Measurements from ENCODE around the gene EXOSC5.

DNA sequence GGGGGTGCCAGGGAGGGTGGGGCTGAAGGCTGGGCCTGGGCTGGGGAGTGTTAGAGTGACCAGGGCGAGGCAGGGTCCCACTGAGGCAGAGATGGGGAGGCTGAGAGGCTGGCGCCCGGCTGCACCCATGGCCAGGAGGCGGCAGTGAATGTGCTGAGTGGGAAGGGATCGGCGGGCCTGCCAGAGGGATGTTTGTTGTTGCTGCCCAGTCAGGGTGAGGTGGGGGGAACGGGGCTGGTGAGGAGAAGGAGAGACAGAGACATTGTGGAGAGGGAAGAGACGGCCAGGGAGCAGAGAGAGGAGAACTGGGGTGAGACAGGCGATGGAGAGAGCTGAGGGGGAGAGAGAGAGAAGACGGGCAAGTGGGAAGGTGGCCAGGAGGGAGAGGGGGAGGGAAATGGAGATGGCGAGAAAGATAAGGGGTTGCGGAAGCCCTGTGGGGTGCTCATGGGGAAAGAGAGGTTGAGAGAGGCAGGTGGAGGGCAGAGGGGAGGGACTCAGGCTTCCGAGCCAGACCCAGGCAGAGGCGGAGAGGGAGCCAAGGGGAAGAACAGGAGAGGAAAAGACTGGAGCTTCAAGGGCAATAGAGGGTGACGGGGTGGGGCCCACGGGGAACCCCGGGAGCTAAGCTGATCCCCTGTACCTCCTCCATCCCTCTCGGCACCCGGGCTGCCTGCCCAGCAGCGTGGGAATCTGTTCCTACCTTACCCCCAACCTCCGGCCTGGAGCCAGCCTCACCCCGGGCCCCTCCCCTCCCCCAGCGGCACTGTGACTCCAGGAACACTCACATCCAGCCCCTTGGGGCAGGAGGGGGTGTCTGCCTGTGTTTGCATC, 30.7 kb upstream of the EXOSC5 start:
- TF ChIP-seq, protein P1, sequence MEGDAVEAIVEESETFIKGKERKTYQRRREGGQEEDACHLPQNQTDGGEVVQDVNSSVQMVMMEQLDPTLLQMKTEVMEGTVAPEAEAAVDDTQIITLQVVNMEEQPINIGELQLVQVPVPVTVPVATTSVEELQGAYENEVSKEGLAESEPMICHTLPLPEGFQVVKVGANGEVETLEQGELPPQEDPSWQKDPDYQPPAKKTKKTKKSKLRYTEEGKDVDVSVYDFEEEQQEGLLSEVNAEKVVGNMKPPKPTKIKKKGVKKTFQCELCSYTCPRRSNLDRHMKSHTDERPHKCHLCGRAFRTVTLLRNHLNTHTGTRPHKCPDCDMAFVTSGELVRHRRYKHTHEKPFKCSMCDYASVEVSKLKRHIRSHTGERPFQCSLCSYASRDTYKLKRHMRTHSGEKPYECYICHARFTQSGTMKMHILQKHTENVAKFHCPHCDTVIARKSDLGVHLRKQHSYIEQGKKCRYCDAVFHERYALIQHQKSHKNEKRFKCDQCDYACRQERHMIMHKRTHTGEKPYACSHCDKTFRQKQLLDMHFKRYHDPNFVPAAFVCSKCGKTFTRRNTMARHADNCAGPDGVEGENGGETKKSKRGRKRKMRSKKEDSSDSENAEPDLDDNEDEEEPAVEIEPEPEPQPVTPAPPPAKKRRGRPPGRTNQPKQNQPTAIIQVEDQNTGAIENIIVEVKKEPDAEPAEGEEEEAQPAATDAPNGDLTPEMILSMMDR (IDR thresholded peaks at IDR 0.05), result peak in 1 of 4 experiments; percentile 14
- TF ChIP-seq POLR2A (IDR thresholded peaks at IDR 0.05), result no peak
